CD4-positive, CD25-positive, alpha-beta regulatory T cell (primary cell): ENCODE data around the gene RNF187. TPM values are rescaled to one million over a fixed set of nuclear protein-coding genes. Genes with fewer than 3 reads are reported as not detected.

Experiments used
- ATAC-seq, 2 donors: fragments of 150-1000 bp; cut with Tn5 transposase; one replicate each; pipeline ENCODE4 v1.10.0; 2021; ENCODE audit warnings: low read depth in 2 of 2, moderate number of reproducible peaks in 2 of 2, moderate library complexity in 1 of 2
- DNase-seq, 3 donors: peaks; one replicate each; pipeline versions ENCODE4 v3.0.0 to v3.0.0-alpha.2; 2012 to 2022; ENCODE audit warnings: mixed read lengths in 1 of 3
- H3K27ac ChIP-seq: one replicate; pipeline ENCODE4 v1.7.0; 2013; ENCODE audit warnings: mild to moderate bottlenecking, low read length; ENCODE audit not compliant: insufficient read depth, poor library complexity, severe bottlenecking
- H3K27me3 ChIP-seq: one replicate; pipeline ENCODE4 v1.7.0; 2013; ENCODE audit warnings: low read length; ENCODE audit not compliant: control insufficient read depth, insufficient read depth
- H3K36me3 ChIP-seq: one replicate; pipeline ENCODE4 v1.7.0; 2013; ENCODE audit warnings: mild to moderate bottlenecking, low read length, moderate library complexity; ENCODE audit not compliant: control insufficient read depth, insufficient read depth
- H3K4me1 ChIP-seq: 2 replicates; pipeline ENCODE4 v1.7.0; 2013; ENCODE audit warnings: mild to moderate bottlenecking, low read length; ENCODE audit not compliant: insufficient read depth, control insufficient read depth, poor library complexity, severe bottlenecking
- H3K4me3 ChIP-seq: one replicate; pipeline ENCODE4 v1.7.0; 2013; ENCODE audit warnings: low read depth, mild to moderate bottlenecking, low read length, moderate library complexity
- H3K9me3 ChIP-seq, 2 experiments: 1 replicate in 1 of 2; 2 replicates in 1 of 2; pipeline ENCODE4 v1.7.0; 2013; ENCODE audit warnings: low read length in 2 of 2, mild to moderate bottlenecking in 1 of 2, moderate library complexity in 1 of 2; ENCODE audit not compliant: control insufficient read depth in 2 of 2
- H3K27ac Mint-ChIP-seq, 3 donors: one replicate each; pipeline ENCODE4 v1.8.0; 2020 to 2022; ENCODE audit warnings: mild to moderate bottlenecking in 3 of 3, mixed read lengths in 3 of 3, moderate library complexity in 2 of 3
- H3K27me3 Mint-ChIP-seq: one replicate; pipeline ENCODE4 v1.8.0; 2022; ENCODE audit warnings: mild to moderate bottlenecking, mixed read lengths
- H3K36me3 Mint-ChIP-seq: one replicate; pipeline ENCODE4 v1.8.0; 2020; ENCODE audit warnings: mixed read lengths
- H3K4me1 Mint-ChIP-seq, 4 donors: one replicate each; pipeline ENCODE4 v1.8.0; 2020 to 2022; ENCODE audit warnings: mixed read lengths in 4 of 4, mild to moderate bottlenecking in 1 of 4
- H3K4me3 Mint-ChIP-seq, 4 donors: one replicate each; pipeline ENCODE4 v1.8.0; 2020 to 2022; ENCODE audit warnings: mild to moderate bottlenecking in 4 of 4, mixed read lengths in 4 of 4, moderate library complexity in 3 of 4
- H3K9me3 Mint-ChIP-seq, 7 donors: one replicate each; pipeline ENCODE4 v1.8.0; 2020 to 2022; ENCODE audit warnings: mixed read lengths in 7 of 7, mild to moderate bottlenecking in 3 of 7, moderate library complexity in 2 of 7
- polyA plus RNA-seq, 4 donors: library from polyadenylated mRNA; unstranded; fragments of 300-500 nt; fragmentation: Illumina TruSeq; gene quantifications; one replicate each; pipeline ENCODE4 v1.2.3, GENCODE V29; 2021
- total RNA-seq: library from RNA; stranded (reverse); gene quantifications from one replicate; pipeline ENCODE4 v1.2.3, GENCODE V29; 2022

RNF187 gene
- total and polyA plus RNA-seq, 5 donors from 2014 or later: 16.1 to 59.0 (median 43.1) TPM

DNA sequence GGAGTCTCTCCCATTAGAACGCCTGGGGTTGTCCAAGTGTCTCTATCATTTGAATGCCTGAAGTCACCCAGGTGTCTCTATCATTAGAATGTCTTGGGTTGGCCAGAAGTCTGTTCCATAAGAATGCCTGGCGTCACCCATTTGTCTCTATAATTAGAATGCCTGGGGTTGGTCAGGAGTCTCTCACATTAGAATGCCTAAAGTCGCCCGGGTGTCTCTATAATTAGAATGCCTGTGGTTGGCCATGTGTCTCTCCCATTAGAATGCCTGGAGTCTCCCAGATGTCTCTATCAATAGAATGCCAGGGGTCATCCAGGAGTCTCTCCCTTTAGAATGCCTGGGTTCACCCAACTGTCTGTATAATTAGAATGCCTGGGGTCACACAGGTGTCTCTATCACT, 54.5 kb downstream of the RNF187 start:
- no peaks in the 10 kb centered on the region for H3K4me1 Mint-ChIP-seq
- no peaks in the 10 kb centered on the region for H3K36me3 Mint-ChIP-seq
- ATAC-seq: no peak
- peaks cover 50% of the 10 kb centered on the region for H3K27me3 Mint-ChIP-seq
- H3K27ac Mint-ChIP-seq: no peak overlapping the region
- Histone ChIP-seq H3K4me3 (no peak overlapping the region), H3K4me1 (no peaks in the 10 kb centered on the region), H3K27me3 (no peaks in the 10 kb centered on the region), H3K9me3 (peaks cover 0 to 2% of the 10 kb centered on the region in 2 experiments), H3K27ac (no peak overlapping the region), H3K36me3 (no peaks in the 10 kb centered on the region)
- DNase-seq: no peak
- no peak overlapping the region for H3K4me3 Mint-ChIP-seq
- H3K9me3 Mint-ChIP-seq: peaks cover 0 to 15% (median 6%) of the 10 kb centered on the region in 7 donors

DNA sequence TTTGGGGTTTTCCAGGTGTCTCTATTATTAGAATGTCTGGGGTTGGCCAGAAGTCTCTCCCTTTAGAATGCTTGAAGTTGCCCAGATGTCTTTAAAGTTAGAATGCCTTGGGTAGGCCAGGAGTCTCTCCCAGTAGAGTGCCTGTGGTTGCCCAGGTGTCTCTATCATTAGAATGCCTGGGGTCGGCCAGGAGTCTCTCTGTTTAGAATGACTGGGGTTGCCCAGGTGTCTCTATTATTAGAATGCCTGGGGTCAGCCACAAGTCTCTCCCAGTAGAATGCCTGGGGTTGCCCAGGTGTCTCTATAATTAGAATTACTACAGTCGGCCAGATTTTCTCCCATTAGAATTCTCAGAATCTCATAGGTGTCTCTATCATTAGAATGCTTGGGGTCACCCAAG, 55.2 kb downstream of the RNF187 start:
- H3K27me3 Mint-ChIP-seq: peaks cover 53% of the 10 kb centered on the region

DNA sequence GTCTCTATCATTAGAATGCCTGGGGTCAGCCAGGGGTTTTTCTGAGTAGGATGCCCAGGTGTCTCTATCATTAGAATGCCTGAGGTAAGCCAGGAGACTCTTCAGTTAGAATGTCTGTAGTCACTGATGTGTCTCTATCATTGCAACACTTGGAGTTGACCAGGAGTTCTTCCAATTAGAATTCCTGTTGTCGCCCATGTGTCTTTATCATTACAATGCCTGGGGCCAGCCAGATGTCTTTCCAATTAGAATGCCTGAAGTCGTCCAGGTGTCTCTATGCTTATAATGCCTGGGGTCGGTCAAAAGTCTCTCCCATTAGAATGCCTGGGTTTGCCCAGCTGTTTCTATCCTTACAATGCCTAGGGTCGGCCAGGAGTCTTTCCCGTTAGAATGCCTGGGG, 55.8 kb downstream of the RNF187 start:
- peaks cover 52% of the 10 kb centered on the region for H3K27me3 Mint-ChIP-seq
- H3K27me3 ChIP-seq: no peaks in the 10 kb centered on the region

More for the DNA sequence above, 55.2 kb downstream of the RNF187 start:
- Mint-ChIP-seq H3K4me3 (no peak overlapping the region), H3K9me3 (peaks cover 0 to 8% (median 3%) of the 10 kb centered on the region in 7 donors), H3K36me3 (no peaks in the 10 kb centered on the region), H3K27ac (no peak overlapping the region), H3K4me1 (no peaks in the 10 kb centered on the region)
- Histone ChIP-seq H3K4me3 (no peak overlapping the region), H3K9me3 (no peaks in the 10 kb centered on the region), H3K4me1 (no peaks in the 10 kb centered on the region), H3K27me3 (no peaks in the 10 kb centered on the region), H3K36me3 (no peaks in the 10 kb centered on the region), H3K27ac (no peak overlapping the region)
- ATAC-seq: no peak
- no peak for DNase-seq

DNA sequence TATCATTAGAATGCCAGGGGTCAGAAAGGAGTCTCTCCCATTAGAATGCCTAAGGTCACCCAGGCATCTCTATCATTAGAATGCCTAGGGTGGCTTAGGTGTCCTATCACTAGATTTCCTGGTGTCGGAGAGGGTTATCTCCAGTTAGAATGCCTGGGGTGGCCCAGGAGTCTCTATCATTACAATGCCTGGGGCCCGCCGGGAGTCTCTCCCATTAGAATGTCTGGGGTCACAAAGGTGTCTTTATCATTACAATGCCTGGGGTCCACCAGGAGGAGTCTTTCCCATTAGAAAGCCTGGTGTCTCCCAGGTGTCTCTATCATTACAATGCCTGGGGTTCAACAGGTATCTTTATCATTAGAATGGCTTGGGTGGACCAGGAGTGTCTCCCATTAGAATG, 56.2 kb downstream of the RNF187 start:
- H3K36me3 Mint-ChIP-seq: no peaks in the 10 kb centered on the region
- Histone ChIP-seq H3K27me3 (no peaks in the 10 kb centered on the region), H3K4me3 (no peak overlapping the region), H3K9me3 (no peaks in the 10 kb centered on the region), H3K4me1 (no peaks in the 10 kb centered on the region), H3K27ac (no peak overlapping the region), H3K36me3 (no peaks in the 10 kb centered on the region)
- ATAC-seq (no peak), DNase-seq (no peak)
- no peak overlapping the region for H3K27ac Mint-ChIP-seq
- no peaks in the 10 kb centered on the region for H3K4me1 Mint-ChIP-seq
- peaks cover 54% of the 10 kb centered on the region for H3K27me3 Mint-ChIP-seq
- H3K9me3 Mint-ChIP-seq: peaks cover 0 to 4% (median 2%) of the 10 kb centered on the region in 7 donors
- no peak overlapping the region for H3K4me3 Mint-ChIP-seq

More for the DNA sequence above, 55.8 kb downstream of the RNF187 start:
- H3K4me1 Mint-ChIP-seq: no peaks in the 10 kb centered on the region
- Histone ChIP-seq H3K4me3 (no peak overlapping the region), H3K4me1 (no peaks in the 10 kb centered on the region), H3K27ac (no peak overlapping the region), H3K36me3 (no peaks in the 10 kb centered on the region), H3K9me3 (no peaks in the 10 kb centered on the region)
- no peak overlapping the region for H3K4me3 Mint-ChIP-seq
- H3K27ac Mint-ChIP-seq: no peak overlapping the region
- peaks cover 0 to 8% (median 3%) of the 10 kb centered on the region in 7 donors for H3K9me3 Mint-ChIP-seq
- ATAC-seq: no peak
- DNase-seq: no peak
- no peaks in the 10 kb centered on the region for H3K36me3 Mint-ChIP-seq

DNA sequence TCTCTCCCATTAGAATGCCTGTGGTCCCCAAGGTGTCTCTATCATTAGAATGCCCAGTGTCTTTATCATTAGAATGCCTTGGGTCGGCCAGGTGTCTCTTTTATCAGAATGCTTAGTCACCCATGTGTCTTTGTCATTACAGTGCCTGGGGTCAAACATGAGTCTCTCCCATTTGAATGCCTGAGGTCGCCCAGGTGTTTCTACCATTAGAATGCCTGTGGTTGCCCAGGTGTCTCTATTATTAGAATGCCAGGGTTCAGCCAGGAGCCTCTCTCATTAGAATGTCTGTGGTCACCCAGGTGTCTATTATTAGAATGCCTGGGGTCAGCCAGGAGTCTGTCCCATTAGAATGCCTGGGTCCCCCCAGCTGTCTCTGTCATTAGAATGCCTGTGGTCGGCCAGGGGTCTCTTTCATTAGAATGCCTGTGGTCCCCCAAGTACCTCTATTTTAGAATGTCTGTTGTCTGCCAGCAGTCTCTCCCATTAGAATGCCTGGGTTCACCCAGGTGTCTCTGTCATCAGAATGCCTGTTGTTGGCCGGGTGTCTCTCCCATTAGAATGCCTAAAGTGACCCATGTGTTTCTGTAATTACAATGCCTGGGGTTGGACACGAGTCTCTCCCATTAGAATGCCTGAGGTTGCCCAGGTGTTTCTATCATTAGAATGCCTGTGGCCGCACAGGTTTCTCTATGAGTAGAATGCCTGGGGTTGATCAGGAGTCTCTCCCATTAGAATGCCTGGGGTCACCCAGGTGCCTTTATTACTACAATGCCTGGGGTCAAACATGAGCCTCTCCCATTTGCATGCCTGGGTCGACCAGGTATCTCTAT, 57.1 kb downstream of the RNF187 start:
- no peaks in the 10 kb centered on the region for H3K4me1 Mint-ChIP-seq
- peaks cover 53% of the 10 kb centered on the region for H3K27me3 Mint-ChIP-seq
- no peaks in the 10 kb centered on the region for H3K36me3 ChIP-seq
- H3K4me3 ChIP-seq: no peak overlapping the region
- ATAC-seq (no peak), DNase-seq (no peak)
- H3K27me3 ChIP-seq: no peaks in the 10 kb centered on the region
- H3K27ac ChIP-seq: no peak overlapping the region
- H3K4me3 Mint-ChIP-seq: peak overlapping the region in 1 of 4 donors; percentile 32
- no peaks in the 10 kb centered on the region for H3K4me1 ChIP-seq
- peaks cover 0 to 3% (median 0%) of the 10 kb centered on the region in 7 donors for H3K9me3 Mint-ChIP-seq
- no peaks in the 10 kb centered on the region for H3K9me3 ChIP-seq
- no peak overlapping the region for H3K27ac Mint-ChIP-seq
- no peaks in the 10 kb centered on the region for H3K36me3 Mint-ChIP-seq

DNA sequence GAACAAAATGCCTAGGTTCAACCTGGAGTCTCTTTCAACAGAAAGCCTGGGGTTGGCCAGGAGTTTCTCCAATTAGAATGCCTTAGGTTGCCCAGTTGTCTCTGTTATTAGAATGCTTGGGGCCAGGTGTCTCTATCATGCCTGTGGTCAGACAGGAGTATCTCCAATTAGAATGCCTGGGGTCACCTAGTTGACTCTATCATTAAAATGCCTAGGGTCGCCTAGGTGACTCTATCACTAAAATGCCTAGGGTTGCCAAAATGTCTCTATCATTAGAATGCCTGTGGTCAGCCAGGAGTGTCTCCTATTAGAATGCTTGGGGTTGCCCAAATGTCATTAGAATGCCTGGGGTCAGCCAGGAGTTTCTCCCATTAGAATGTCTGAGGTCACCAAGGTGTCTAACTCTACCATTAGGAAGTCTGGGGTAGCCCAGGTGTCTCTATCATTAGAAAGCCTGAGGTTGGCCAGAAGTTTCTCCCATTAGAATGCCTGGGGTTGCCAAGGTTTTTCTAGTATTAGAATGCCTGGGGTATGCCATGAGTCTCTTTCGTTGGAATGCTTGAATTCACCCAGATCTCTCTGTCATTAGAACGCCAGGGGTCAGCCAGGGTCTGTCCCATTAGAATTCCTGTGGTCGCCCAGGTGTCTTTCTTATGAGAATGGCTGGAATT, 57.9 kb downstream of the RNF187 start:
- no peak overlapping the region for H3K27ac ChIP-seq
- Mint-ChIP-seq H3K36me3 (no peaks in the 10 kb centered on the region), H3K9me3 (peaks cover 0 to 3% (median 0%) of the 10 kb centered on the region in 7 donors), H3K4me1 (no peaks in the 10 kb centered on the region), H3K27me3 (peaks cover 45% of the 10 kb centered on the region), H3K4me3 (no peak overlapping the region), H3K27ac (no peak overlapping the region)
- no peaks in the 10 kb centered on the region for H3K4me1 ChIP-seq
- H3K36me3 ChIP-seq: no peaks in the 10 kb centered on the region
- no peaks in the 10 kb centered on the region for H3K27me3 ChIP-seq
- DNase-seq (no peak), ATAC-seq (no peak)
- no peak overlapping the region for H3K4me3 ChIP-seq
- no peaks in the 10 kb centered on the region for H3K9me3 ChIP-seq
